NOMO-1 (cell line): Measurements from ENCODE around the gene NF2.

Source experiments
- DNase-seq, 2 experiments: peaks; one replicate each; lab custom pipeline; 2025; ENCODE audit not compliant: unreplicated experiment in 2 of 2; lab: John Stamatoyannopoulos, UW

The NF2 gene

DNA sequence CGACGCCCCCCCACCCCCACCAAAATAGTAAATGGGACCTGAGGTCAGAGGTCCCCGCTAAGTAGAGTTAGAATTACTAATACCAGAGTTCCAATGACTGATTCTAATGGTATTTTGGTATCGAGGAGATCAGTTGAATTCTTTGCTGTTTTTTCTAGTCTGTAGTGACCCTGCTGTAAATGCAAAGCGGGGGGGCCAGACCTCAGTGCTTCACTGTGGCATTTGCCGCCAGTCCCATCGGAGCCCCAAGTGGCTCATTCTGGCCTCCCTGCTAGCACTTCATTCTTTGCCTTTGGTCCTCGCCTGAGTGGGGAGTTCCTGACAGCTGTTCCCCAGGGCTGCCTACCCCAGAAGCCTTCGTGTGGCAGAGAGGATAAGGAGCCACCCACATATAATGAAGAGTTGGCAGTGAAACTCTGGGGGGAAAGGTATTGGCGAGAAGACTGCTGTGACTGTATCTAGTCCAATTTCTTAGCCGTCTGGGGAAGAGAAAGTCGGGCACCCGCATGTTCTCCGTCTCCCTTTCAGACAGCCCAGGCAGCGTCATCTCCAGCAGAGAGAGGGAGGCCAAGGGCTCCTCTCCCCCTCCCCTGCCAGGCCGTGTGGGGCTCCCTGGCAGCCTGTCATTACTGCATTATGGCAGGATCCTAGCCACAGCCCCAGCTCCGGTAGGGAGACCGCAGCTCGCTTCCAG lies 96.9 kb downstream of the NF2 start:
- DNase-seq = no peak

DNA sequence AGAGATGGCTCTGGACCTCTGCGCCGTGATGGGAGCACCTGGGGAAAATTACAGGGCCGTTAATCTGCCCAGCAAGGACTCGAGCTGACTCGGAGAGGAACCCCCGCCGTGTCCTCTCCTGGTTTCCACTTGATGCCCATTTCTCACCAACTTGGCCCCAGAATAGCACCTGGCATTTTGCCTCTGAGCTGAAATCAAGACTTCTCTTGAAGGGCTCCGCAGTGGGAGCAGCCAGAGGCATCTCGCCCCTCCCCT lies 97.4 kb downstream of the NF2 start:
- no peak for DNase-seq

DNA sequence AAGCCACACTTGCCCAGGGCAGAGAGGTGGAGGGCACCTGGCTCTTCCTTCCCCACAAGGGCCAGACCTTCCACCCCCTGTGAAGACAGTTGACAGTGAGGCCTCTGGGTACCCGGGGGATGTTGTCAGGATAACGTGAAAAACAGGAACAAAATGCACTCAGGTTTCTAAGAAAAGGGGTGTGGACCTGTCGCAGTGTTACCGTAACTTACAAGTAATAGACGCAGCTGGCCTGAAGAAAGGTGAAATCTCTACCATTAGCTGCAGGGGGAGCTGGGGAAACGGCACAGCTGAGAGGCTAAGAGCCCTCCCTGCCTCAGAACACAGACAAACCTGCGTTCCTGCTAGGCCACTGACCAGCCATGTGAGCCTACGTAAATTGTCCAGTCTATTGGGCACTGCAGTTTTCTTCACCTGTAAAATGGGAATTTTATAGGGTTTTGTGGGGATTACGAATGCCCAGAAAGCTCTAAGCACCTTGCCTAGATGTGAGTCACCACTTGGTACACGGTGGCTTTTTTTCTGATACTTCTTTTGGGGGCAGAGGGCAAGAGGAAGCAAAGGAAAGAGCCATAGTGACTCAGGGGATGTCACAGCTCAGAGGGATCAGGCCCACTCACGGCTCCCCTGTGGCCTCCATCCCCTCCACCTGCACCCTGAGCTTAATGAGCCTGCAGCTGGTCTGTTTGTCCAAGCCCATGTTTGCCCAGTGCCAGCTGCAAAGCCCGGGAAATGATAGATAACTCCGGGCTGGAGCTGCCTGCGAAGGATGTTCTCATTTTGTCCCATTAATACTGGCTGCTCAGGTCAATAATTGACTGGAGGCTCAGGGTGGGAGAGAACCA lies 97.9 kb downstream of the NF2 start:
- DNase-seq = peak in 1 of 2 experiments; percentile 35

DNA sequence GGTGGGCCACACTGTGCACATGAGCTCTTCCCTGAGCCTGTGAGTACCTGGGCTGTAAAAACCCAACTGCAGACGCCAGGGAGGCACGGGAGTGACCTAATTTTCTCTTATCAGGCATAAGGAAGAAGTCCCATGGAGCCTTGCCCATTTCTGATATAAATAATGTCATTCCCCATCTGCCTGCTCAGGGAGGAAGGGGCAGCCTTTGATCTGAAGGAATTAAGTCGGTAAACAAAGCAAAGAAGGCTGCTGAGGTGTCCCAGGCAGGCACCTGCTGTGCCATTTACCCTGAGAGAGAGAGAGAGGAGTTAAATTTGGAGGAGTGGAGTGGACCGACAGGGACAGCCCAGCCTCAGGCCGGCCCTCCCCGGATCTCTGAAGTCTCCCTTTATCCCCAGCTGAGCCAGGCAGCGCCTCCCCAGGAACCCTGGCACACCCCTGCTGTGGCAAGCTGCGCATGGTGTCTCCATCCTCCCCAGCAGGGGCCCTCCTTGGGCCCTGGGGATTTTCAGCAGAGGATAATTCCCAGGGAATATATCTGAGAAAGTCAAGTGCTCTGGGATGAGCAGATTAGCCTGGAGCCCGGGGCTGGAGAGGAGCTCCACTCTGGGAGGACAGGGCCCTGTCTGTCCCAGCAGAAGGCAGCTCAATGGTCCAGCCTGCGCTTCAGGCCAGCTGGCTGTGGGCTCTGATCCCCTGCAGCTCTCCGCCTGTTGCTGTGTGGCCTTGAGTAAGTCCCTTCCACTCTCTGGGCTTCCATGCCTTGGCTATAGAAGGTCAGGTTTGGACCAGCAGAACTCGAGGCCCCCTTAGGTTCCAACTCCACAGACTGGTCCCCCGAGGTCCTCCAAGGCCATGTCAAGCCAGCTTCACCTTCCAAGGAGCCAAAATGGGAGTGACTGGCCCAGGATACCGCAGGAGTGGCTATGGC lies 98.8 kb downstream of the NF2 start:
- DNase-seq = no peak

DNA sequence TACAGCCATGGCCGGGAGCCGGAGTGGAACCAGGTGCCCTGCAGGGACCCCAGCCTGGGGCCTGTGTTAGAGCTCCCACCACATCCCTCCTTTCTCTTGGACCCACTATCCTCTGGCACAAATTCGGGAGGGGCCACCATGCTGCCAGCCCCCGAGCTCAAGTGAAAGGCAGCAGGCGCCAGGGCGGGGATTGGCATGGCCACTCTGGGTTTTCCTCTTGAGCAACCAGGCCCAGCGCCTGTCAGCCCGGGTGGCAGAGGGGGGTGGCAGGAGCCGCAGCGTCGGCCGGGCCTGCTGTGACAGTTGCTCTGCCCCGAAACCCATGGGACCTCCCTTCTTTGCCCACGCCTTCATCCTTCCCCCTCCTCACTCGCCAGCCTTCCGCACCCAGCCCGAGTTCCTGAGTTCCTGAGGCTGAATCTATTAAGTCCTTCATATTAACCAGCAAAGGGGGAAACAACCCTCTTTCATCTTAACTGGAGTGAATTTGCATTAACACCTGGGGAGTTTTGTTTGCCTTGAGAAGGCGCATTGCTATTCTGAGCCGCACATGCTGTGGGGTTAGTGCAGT lies 99.6 kb downstream of the NF2 start:
- DNase-seq = no peak

DNA sequence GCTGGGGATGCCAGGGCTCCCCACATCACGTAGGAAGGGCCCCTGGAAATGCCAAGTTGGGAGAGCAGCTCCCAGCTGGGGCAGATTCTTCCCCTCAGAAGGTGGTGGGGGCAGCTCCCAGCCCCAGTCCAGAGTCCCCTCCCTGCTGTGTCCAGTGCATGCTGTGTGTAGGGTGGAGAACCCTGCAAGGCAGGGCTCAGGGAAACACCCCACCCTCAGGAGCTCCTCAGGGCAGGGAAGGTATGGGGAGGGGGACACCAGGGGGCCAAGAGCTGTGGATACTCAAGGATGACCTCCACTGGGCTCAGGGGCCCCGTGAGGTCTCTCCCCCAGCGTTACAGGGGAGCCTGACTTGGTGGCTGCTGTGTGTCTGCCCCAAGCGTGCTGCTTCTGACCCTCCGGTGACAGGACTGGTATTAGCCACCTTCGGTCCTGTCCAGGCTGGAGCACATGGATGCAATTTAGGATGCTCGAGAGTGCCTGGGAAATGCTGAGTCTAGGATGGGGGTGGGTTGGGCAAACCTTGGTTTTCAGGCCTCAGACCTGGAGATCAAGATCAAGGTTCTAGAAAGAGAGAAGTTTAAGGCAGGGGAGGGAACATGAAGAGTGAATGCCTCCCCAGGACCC lies 100.2 kb downstream of the NF2 start:
- no peak for DNase-seq

DNA sequence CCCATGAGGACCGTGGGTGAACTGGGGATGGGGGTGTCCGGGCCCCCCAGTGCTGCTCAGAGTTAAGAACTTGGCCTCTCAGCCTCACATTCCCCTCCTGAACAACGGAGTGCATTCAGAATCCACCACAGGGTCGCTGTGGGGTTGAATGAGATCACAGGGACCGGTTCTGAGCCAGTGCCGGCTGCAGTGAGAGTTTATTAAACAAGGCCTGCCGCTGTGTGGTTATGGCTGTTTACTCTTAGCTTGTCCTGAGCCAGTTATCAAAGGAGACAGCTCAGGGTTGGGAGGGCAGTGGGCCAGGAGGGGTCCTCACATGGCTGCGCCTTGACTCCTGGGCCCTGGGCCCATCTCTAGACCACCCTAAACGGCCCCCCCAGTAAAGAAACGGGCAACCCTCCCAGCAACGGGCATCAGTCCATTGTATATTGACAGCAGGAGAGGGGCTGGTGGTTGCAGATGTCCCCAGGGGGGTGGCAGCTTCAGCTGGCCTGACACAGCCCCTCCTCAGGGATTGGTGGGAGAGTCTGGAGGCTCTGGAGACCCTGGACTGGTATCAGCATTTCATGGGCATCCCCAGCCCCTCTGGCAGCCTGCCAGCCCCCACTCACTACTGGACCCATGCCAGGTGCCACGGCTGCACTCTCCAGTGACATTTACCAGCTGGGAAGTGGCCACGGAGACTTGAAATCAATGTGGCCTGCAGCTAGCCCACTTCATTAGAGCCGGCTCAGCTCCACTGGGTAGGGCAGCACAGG lies 101.3 kb downstream of the NF2 start:
- DNase-seq = no peak

DNA sequence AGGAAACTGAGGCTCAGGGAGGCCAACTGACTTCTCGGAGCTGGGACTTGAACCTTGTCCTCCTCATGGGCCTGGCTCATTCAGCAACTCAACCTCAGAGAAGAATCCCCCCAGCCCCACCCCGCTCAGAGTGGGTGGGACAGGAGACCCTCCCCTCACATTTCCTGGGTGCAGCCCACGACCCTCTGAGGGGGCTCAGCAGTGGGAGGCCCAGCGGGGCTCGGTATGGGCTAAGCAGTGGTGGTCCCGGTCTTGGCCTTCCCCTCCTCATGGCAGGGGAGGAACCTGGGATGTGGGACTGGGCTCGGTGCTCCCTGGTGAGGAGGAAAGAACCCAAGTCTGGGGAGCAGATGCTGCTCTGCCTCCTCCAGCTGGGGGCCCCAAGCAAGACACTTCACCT lies 102.2 kb downstream of the NF2 start:
- no peak for DNase-seq

DNA sequence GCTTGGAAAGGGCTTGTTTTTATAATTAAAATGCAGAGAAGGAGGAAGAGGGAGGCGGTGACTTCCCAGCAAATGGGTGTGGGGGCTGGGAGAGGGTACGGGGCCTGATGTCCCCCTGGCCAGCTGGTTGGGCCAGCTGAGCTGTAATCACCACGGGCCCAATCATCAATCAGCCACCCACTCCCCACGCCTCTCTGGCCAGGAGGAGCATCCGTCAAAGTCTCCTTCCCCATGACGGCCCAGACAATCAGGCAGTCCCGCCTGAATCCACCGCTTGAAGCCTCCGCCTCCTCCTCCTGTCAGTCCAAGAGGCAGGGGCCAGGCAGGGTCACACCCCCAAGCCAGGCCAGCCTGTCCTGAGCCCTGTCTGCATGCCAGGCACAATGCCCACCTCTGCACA lies 103.1 kb downstream of the NF2 start:
- DNase-seq = no peak

DNA sequence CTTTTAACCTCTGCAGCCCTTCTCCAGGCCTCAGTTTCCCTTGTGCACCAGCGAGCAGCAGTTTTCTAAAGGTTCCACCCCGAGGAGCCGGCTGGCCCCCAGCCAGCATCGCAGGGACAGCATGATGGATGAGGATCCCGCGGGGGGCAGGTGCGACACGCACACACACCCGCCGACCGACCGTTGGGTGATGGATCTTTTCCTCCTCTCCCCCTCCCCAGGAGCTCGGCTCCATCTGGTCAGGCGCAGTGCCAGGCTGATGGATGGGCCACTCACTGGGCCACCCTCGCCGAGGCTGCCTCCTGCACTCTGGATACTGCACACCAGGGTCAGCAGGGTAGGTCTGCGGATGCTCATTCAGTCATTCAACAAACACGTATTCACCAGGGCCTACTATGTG lies 103.6 kb downstream of the NF2 start:
- no peak for DNase-seq

DNA sequence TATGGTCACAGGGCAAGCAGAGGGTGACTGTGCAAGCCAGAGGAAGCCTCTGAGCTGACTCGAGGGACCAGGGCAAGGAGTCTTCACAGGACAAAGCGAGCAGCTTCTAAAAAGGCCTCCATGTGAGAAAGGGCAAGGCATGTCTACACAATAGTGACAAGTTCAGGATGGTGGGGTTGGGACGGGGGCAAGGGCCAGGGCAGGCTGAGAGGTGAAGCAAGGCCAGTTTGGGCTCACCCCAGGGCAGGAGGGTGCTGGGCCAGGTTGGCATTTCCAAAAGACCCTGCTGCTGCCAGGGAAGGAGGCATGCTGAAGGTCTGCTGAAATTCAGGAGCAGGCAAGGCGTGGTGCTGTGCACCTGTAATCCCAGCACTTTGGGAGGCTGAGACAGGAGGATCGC lies 104.0 kb downstream of the NF2 start:
- DNase-seq = no peak

DNA sequence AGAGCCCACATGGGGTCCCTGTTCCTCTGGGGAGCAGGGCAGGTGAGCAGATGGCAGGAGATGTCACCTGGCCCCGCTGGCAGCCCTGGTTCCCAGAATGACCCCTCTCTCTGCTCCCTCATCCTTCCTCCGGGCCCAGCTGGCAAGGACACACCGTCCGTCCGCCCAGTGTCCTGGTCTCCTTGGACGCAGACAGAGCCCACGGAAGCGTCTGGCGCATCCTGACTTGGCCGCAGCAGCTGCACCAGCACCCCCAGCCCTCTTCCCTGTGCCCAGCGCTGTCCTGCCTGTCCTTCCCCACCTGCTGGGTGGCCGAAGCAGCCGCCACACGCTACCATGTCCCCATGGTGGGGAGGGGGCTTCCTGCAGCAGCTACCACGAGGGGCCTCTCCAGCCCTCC lies 106.8 kb downstream of the NF2 start:
- DNase-seq = no peak

DNA sequence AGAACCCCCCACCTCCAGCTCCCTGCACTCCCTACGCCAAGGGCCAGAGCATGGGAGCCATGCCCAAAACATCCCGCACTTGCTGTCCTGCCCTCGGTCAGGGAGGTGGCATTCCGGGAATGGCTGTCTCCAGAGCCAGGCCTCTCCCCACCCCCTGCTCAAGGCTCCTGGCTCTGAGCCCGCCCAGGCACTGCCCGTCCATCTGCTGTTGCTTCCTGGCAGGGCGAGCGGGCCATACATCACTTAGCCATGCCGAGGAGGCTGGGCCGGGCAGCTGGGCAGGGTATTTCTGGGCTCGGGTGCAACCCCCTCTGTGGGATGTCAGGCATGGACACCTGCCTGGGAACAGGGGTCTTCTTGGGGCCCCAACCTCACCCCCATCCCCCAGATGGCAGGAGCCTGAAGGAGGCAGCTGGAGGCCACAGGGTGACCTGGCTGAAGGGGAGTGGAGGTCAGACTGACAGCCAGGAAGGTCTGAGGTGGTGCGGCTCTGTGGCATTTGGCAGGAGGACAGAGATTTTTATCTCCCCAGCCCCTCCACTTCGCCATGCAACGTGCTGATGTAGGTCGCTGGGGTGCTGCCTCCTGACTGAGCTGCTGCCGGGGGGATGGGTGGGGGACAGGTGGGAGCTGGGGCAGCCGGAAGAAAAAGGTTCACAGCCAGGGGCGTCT lies 107.6 kb downstream of the NF2 start:
- DNase-seq = no peak

DNA sequence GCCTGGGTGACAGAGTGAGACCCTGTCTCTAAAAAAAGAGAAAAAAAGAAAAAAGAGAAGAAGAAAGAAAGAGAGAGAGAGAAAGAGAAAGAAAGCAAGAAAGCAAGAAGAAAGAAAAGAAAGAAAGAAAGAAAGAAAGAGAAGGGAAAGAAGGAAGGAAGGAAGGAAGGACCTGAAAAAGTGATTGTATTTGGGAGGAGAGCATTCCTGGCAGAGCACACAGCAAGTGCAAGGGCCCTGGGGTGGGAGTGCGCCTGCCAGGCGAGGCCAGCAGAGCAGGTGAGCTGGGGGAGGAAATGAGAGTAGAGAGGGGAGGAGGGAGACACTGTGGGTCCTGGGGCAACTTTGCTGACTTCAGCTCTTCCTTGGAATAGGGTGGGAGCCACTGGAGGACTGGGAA lies 108.7 kb downstream of the NF2 start:
- DNase-seq = no peak

DNA sequence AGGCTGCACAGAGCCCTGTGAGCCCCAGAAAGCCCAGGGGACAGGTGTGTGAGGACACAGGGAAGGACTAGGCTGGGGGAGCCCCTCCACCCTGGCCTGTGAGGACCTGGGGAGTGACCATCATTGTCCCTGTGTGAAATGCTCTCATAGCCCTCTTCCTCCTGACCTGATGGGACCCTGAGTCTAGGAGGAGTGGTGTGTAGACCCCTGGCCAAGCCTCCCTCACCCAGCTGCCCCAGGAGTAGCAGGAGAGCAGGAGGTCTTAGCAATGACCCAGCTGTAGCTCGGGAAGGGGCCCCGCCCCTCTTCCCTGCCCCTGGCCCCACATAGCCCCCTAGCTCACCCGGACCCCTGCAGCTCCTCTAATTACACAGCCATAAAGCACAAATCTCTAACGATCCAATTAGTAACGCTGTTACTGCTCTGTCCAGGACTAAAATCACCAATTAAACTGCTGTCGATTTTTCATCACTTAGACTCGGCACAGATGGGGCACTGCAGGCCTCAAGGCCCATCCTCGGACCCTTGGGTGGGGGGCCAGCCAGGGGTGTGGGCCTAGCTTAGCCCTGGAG lies 109.8 kb downstream of the NF2 start:
- no peak for DNase-seq

DNA sequence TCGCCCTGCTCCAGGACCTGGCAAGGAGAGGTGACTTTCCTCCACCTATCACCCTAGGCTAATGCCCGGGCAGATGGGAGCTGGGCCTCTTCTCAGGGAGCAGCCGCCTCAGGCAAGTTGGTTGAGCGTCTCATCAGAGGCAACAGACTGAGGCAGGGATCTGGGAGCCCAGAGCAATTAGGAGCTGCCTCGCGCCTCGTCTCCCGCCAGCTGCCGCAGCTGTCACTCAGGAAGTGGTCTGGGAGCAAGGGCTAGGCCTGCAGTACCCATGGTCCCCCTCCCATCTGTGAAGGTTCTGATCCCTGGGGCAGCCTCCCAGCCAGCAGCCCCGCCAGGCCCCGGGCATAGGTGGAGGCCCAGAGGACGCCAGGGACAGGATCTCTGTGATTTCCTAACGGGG lies 111.8 kb downstream of the NF2 start:
- no peak for DNase-seq

DNA sequence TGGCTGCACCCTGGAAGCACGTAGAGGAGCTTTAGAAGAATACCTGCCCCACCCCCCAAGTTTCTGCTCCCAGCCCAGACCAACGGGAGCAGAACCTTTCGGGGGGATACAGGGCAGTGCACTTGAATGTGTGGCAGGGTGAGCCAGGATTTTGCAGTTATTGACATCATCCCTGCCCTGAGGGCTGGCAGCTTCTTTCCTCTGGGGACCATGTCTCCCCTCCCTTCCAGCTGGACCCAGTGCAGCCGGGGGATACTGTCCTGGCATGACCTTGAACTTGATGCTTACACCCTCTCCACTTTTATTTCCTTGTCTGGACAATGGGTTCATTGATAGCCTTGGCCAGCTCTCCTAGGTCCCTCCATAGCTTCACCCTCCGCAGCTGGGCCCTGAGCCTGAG lies 112.3 kb downstream of the NF2 start:
- no peak for DNase-seq

DNA sequence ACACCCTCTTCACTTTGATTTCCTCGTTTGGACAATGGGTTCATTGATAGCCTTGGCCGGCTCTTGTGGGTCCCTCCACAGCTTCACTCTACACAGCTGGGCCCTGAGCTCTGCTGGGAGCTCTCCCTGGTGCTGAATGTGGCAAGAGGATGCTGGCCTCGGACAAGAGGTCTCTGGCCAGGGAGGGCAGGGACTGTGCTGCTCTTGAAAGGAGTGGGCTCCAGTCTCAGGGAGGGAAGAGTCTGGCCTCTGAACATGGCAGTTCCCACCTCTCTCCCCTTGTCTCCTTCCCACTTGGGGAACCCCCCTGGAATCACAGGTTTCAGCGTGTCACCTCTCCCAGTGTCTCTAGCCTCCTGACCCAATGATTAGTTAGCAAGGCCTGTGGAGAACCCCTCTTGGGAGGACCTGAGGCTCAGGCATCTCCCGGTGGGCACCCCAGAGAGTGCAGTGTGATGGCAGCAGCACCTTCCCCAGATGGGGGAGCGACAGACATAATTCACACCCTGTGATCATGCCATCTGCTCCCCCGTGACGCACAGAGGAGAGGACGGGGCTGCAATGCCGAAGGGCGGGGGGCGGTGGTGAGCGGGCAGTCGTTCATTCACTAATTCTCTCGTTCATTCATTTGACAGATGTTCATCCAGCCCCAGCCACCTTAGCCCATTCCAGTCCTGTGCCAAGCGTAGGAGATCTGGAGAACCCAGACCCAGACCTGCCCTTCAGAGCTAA lies 113.5 kb downstream of the NF2 start:
- peak; percentile 17 to 33 for DNase-seq

DNA sequence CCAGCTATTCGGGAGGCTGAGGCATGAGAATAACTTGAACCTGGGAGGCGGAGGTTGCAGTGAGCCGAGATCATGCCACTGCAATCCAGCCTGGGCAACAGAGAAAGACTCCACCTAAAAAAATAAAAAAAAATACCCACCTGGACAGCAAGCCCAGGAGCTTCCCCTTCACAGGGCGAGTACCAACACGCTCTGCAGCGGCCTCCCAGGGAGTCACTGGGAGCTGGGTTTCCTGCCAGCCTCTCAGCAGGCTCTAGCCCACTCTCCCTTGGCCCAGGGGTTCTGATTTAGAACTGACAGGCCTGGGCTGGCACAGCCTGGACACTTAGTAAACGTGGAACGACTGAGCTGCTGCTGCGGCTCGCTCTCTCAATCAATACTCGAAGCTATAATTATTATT lies 114.4 kb downstream of the NF2 start:
- DNase-seq = no peak
